Smooth muscle cell (in vitro differentiated cells): ENCODE measurements around the gene RBM28. TPM values are rescaled to one million over a fixed set of nuclear protein-coding genes. Genes with fewer than 3 reads are reported as not detected.

ENCODE experiments used
- DNase-seq: peaks from one replicate; lab custom pipeline; 2025; ENCODE audit not compliant: unreplicated experiment; lab: John Stamatoyannopoulos, UW
- H2AFZ ChIP-seq: fragments of 200-600 bp; sonication (generic); 2 replicates; pipeline ENCODE4 v1.6.0; 2016; ENCODE audit warnings: antibody characterized with exemption, low read depth, mild to moderate bottlenecking
- H3F3A ChIP-seq: fragments of 200-600 bp; sonication (generic); 2 replicates; pipeline ENCODE4 v1.6.0; 2017; ENCODE audit warnings: antibody characterized with exemption, low read depth
- H3K27ac ChIP-seq: fragments of 200-600 bp; sonication (generic); 2 replicates; pipeline ENCODE4 v1.5.1; 2016; ENCODE audit warnings: low read depth, mild to moderate bottlenecking
- H3K27me3 ChIP-seq: fragments of 200-600 bp; sonication (generic); 2 replicates; pipeline ENCODE4 v1.6.1; 2016; ENCODE audit warnings: low read depth, mild to moderate bottlenecking
- H3K36me3 ChIP-seq: fragments of 200-600 bp; sonication (generic); 2 replicates; pipeline ENCODE4 v1.5.1; 2016; ENCODE audit warnings: low read depth
- H3K4me1 ChIP-seq: fragments of 200-600 bp; sonication (generic); 2 replicates; pipeline ENCODE4 v1.5.1; 2016; ENCODE audit warnings: low read depth
- H3K4me2 ChIP-seq: fragments of 200-600 bp; sonication (generic); 2 replicates; pipeline ENCODE4 v1.6.0; 2016; ENCODE audit warnings: mild to moderate bottlenecking
- H3K4me3 ChIP-seq: fragments of 200-600 bp; sonication (generic); 2 replicates; pipeline ENCODE4 v1.5.1; 2016; ENCODE audit warnings: mild to moderate bottlenecking
- H3K79me2 ChIP-seq: fragments of 200-600 bp; sonication (generic); 2 replicates; pipeline ENCODE4 v1.6.0; 2016; ENCODE audit warnings: low read depth, mild to moderate bottlenecking
- H3K9ac ChIP-seq: fragments of 200-600 bp; sonication (generic); 2 replicates; pipeline ENCODE4 v1.6.0; 2016; ENCODE audit warnings: low read depth
- H3K9me3 ChIP-seq: fragments of 200-600 bp; sonication (generic); replicated peaks from 2 replicates; pipeline ENCODE4 v1.5.1; 2016; ENCODE audit warnings: low read depth
- H4K20me1 ChIP-seq: fragments of 200-600 bp; sonication (generic); 2 replicates; pipeline ENCODE4 v1.6.0; 2016; ENCODE audit warnings: low read depth
- CTCF ChIP-seq: fragments of 200-600 bp; sonication (generic); IDR thresholded peaks from 2 replicates; pipeline ENCODE4 v1.5.1; 2017; ENCODE audit warnings: borderline replicate concordance, mild to moderate bottlenecking, antibody characterized with exemption; ENCODE audit not compliant: insufficient read depth, poor library complexity, severe bottlenecking
- WGBS: methylation state at CpG from one replicate; pipeline ENCODE4 v1.1.7; 2016; ENCODE audit warnings: low lambda C conversion rate; 5-methylcytosine and 5-hydroxymethylcytosine counted together
- polyA plus RNA-seq: library from polyadenylated mRNA; unstranded; fragments of >200 nt; fragmentation: Nextera tagmentation; extraction: Ambion mirVana; gene quantifications from 2 replicates; pipeline ENCODE4 v1.2.1, GENCODE V29; 2016
- total RNA-seq: library from RNA; depleted of rRNA; stranded (reverse); fragments of >200 nt; gene quantifications from 2 replicates; pipeline ENCODE4 v1.2.3, GENCODE V29; 2014

RBM28 gene
- total and polyA plus RNA-seq, 2 experiments from 2014 or later, result 13.7 to 23.2 TPM

DNA sequence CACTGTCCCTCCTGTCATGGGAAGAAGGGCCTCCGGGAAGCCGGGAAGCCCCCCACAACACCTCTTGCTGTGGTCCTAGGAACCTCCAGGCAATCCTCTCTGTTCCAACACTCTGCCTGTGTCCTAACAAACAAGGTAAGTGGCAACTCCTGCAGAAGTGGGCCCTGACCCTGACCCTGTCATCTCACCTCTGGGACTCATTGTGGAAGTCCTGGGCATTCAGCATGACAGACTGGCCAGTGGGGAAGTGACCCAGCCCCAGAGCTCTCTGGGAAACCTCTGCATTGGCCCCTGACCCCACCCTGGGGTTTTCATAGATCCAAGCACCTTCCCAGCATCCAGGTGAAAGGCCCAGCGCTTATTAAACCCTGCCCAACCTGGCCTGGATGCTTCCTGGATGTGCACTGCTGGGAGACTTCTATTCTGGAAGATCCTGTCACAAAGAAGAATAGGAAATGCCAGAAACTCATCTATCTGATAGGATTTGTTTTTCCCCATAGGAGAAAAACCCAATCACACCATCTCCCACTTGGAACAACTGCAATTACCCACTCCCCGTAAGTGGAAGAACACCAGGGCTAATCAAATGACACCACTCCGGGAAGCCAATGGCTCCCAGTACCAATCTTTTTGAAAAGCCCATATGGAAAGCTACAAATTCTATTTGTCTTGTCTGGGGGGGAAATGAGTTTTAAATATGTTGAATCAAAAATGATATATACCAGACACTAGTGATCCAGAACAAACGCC lies 78.4 kb downstream of the RBM28 start:
- no peaks in the 10 kb centered on the region for H3K79me2 ChIP-seq
- no peaks in the 10 kb centered on the region for H4K20me1 ChIP-seq
- WGBS, result 93% methylated on average over 6 of the region's 6 CpGs
- H3K4me1 ChIP-seq, result peaks cover 21% of the 10 kb centered on the region
- H3K4me2 ChIP-seq, result no peak overlapping the region
- H3K36me3 ChIP-seq, result no peaks in the 10 kb centered on the region
- no peak overlapping the region for H3K4me3 ChIP-seq
- no peak for TF ChIP-seq CTCF
- no peaks in the 10 kb centered on the region for H3K27me3 ChIP-seq
- H3K9ac ChIP-seq, result no peak overlapping the region
- no peak for DNase-seq
- no peaks in the 10 kb centered on the region for H3K9me3 ChIP-seq
- no peak overlapping the region for H2AFZ ChIP-seq
- H3K27ac ChIP-seq, result no peak overlapping the region
- H3F3A ChIP-seq, result peaks cover 3% of the 10 kb centered on the region

DNA sequence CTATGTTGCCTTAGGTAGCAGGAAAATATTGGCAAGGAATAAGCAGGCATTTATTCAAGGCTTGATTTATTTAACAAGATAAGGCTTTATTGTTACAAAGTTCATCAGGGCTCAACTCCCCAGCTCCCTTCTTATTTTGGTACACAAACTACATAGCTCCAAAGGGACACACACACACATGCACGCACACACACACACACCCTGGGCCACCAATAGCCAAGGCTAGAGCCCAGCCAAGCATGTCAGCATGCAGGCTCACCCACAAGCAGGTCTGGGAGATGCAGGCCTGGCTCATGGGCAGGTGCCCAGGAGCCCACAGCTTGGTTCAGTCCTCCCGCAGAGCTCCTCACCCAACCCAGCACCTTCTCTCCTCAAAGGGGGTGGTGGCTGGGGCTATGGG lies 79.2 kb downstream of the RBM28 start:
- no peak for TF ChIP-seq CTCF
- Histone ChIP-seq H3K4me1 (peaks cover 24% of the 10 kb centered on the region), H3F3A (peaks cover 3% of the 10 kb centered on the region), H2AFZ (no peak overlapping the region), H3K4me2 (no peak overlapping the region), H3K9ac (no peak overlapping the region), H4K20me1 (no peaks in the 10 kb centered on the region), H3K27ac (no peak overlapping the region), H3K9me3 (no peaks in the 10 kb centered on the region), H3K4me3 (no peak overlapping the region), H3K36me3 (no peaks in the 10 kb centered on the region), H3K79me2 (no peaks in the 10 kb centered on the region), H3K27me3 (no peaks in the 10 kb centered on the region)
- 97% methylated on average over 2 of the region's 2 CpGs for WGBS
- DNase-seq, result no peak

- Histone ChIP-seq H3K4me1 (peaks cover 34% of the 10 kb centered on the region), H3K27me3 (no peaks in the 10 kb centered on the region), H3K36me3 (no peaks in the 10 kb centered on the region), H3K9me3 (no peaks in the 10 kb centered on the region), H3K9ac (no peak overlapping the region), H3F3A (peaks cover 3% of the 10 kb centered on the region), H3K4me2 (no peak overlapping the region), H3K79me2 (no peaks in the 10 kb centered on the region), H3K27ac (no peak overlapping the region), H4K20me1 (no peaks in the 10 kb centered on the region), H3K4me3 (no peak overlapping the region), H2AFZ (no peak overlapping the region)
- no peak for DNase-seq
- WGBS, result 89% methylated on average over 3 of the region's 3 CpGs
- TF ChIP-seq CTCF, result no peak
These were observed 80.3 kb downstream of the RBM28 start for GRCh38 chr7:128263420-128263819.
